ENCODE measurements around the gene SERINC1. TPM values are rescaled to one million over a fixed set of nuclear protein-coding genes. Genes with fewer than 3 reads are reported as not detected.

The SERINC1 gene
- total RNA-seq, 3 donors from 2014 or later, result 198 to 375 (median 242) TPM

DNA sequence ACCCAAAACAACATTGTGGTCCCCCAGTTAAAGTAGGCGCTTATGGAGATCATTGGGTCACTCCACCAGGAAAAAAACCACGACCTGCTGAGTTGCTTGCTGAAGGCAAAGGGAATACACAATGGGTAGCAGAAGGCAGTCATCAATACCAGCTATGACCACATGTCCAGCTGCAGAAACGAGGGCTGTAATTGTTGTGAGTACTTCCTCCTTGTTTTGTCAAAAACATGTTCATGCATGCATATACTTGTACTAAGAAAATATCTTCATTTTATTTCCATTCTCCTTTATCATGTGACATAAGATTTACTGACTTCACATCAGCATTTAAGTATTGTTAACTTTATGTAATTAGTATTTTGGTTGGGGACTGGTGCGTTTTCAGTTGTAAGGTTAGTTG lies 16.9 kb downstream of the SERINC1 start:
- intact Hi-C loops (cut with DNase I; ENCODE audit: low total_unique reads), result loop anchor here (5.0 kb wide), 1 partner anchor 207 kb away; no protein-coding TSS in a partner anchor
- H3K9me3 ChIP-seq, result no peaks in the 10 kb centered on the region
- H3K36me3 ChIP-seq, result peaks cover 4% of the 10 kb centered on the region
- H3K4me1 ChIP-seq, result peaks cover 0 to 8% of the 10 kb centered on the region in 2 donors
- TF ChIP-seq POLR2AphosphoS5 (IDR thresholded peaks at IDR 0.05) (no peak), POLR2A (IDR thresholded peaks at IDR 0.05) (no peak)
- TF ChIP-seq, protein P1, sequence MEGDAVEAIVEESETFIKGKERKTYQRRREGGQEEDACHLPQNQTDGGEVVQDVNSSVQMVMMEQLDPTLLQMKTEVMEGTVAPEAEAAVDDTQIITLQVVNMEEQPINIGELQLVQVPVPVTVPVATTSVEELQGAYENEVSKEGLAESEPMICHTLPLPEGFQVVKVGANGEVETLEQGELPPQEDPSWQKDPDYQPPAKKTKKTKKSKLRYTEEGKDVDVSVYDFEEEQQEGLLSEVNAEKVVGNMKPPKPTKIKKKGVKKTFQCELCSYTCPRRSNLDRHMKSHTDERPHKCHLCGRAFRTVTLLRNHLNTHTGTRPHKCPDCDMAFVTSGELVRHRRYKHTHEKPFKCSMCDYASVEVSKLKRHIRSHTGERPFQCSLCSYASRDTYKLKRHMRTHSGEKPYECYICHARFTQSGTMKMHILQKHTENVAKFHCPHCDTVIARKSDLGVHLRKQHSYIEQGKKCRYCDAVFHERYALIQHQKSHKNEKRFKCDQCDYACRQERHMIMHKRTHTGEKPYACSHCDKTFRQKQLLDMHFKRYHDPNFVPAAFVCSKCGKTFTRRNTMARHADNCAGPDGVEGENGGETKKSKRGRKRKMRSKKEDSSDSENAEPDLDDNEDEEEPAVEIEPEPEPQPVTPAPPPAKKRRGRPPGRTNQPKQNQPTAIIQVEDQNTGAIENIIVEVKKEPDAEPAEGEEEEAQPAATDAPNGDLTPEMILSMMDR (IDR thresholded peaks at IDR 0.05), result no peak
- H3K27ac ChIP-seq, result no peak overlapping the region
- no peak overlapping the region for H3K4me3 ChIP-seq
- no peak for DNase-seq (ENCODE audit: low spot score in 2 of 2)
- no peaks in the 10 kb centered on the region for H3K27me3 ChIP-seq

DNA sequence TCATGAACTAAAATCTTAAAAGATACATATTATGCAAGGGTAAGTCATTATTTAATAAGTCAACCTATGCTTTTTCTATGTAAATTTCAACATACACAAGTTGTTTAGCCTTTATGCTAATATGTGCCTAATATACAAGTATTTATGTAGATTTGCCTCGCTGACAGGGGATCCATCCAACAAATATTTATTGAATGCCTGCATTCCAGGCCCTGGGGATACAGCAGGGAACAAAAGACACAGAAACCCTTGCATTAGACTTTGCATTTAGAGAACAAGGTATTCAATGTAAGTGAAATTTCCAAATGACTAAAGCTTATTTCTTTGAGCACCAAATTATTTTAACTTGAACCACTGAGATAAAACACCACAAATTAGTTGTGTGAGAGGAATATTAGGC lies 19.1 kb downstream of the SERINC1 start:
- no peaks in the 10 kb centered on the region for H3K9me3 ChIP-seq
- H3K36me3 ChIP-seq, result peaks cover 4% of the 10 kb centered on the region
- intact Hi-C loops (cut with DNase I; ENCODE audit: low total_unique reads), result loop anchor here (5.0 kb wide), 1 partner anchor 205 kb away; no protein-coding TSS in a partner anchor

DNA sequence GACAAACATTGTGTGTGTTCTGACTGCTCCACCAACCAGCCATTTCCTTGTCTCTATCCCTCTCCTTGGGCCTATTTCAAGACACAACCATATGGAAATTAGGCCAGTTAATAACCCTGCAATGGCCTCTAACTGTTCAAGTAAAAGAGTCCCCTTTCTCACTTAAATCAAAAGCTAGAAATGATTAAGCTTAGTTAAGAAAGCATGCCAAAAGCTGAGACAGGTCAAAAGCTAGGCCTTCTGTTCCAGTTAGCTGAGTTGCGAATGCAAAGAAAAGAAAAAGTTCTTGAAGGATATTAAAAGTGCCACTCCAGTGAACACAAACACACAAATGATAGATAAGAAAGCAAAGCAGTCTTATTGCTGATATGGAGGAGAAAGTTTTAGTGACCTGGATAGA lies 22.5 kb downstream of the SERINC1 start:
- no peak overlapping the region for H3K27ac ChIP-seq
- peaks cover 5% of the 10 kb centered on the region for H3K36me3 ChIP-seq
- TF ChIP-seq POLR2AphosphoS5 (IDR thresholded peaks at IDR 0.05), result no peak
- TF ChIP-seq, protein P1 (IDR thresholded peaks at IDR 0.05), result no peak
- H3K4me1 ChIP-seq, result no peaks in the 10 kb centered on the region
- no peak overlapping the region for H3K4me3 ChIP-seq
- no peaks in the 10 kb centered on the region for H3K9me3 ChIP-seq
- intact Hi-C loops (cut with DNase I; ENCODE audit: low total_unique reads), result no loop called here
- DNase-seq (ENCODE audit: low spot score in 2 of 2), result no peak
- H3K27me3 ChIP-seq, result no peaks in the 10 kb centered on the region

More for the DNA sequence above, 19.1 kb downstream of the SERINC1 start:
- DNase-seq (ENCODE audit: low spot score in 2 of 2), result no peak
- no peak overlapping the region for H3K4me3 ChIP-seq
- no peak overlapping the region for H3K27ac ChIP-seq
- TF ChIP-seq, protein P1 (IDR thresholded peaks at IDR 0.05), result no peak
- TF ChIP-seq POLR2A (IDR thresholded peaks at IDR 0.05), result no peak
- no peak for TF ChIP-seq POLR2AphosphoS5 (IDR thresholded peaks at IDR 0.05)
- no peaks in the 10 kb centered on the region for H3K4me1 ChIP-seq
- H3K27me3 ChIP-seq, result no peaks in the 10 kb centered on the region

DNA sequence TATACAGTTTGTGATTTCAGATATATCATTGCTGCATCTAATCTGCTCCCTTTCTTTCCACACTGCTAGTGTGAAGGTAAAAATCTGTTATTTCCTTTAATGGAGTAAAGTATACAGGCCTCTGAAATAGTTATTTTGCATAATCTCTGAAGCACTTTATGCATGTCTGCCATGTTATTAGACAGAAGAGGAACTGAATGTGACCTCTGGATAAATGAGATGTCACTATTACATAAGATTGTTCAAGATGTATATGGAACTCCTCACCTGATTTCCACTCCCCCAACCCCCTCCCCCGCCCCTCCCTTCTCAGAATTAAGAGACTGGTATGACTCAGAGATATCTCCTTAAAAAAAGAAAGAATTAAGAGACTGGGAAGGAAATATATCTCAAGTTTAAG lies 26.3 kb downstream of the SERINC1 start:
- Histone ChIP-seq H3K27me3 (no peaks in the 10 kb centered on the region), H3K36me3 (peaks cover 5% of the 10 kb centered on the region), H3K9me3 (no peaks in the 10 kb centered on the region), H3K4me1 (no peaks in the 10 kb centered on the region), H3K4me3 (no peak overlapping the region), H3K27ac (no peak overlapping the region)
- intact Hi-C loops (cut with DNase I; ENCODE audit: low total_unique reads), result no loop called here
- no peak for DNase-seq (ENCODE audit: low spot score in 2 of 2)
- TF ChIP-seq, protein P1 (IDR thresholded peaks at IDR 0.05), result no peak
- TF ChIP-seq POLR2AphosphoS5 (IDR thresholded peaks at IDR 0.05) (no peak), POLR2A (IDR thresholded peaks at IDR 0.05) (no peak)

DNA sequence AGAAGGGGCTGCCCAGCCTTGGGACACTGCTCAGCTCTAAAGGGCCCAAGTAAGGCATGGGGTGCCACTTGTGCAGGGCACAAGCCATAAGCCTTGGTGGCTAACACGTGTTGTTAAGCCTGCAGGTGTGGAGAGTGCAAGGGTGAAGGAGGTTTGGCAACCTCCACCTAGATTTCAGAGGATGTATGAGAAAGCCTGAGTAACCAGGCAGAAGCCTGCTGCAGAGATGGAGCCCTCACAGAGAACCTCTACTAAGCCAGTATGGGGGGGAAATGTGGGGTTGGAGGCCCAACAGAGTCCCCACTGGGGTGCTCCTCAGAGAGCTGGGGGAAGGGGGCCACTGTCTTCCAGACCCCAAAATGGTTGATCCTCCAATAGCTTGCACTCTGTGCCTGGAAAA lies 32.6 kb downstream of the SERINC1 start:
- no peak overlapping the region for H3K4me3 ChIP-seq
- no peaks in the 10 kb centered on the region for H3K27me3 ChIP-seq
- peaks cover 9 to 14% of the 10 kb centered on the region in 2 donors for H3K9me3 ChIP-seq
- TF ChIP-seq, protein P1 (IDR thresholded peaks at IDR 0.05), result no peak
- TF ChIP-seq POLR2A (IDR thresholded peaks at IDR 0.05) (no peak), POLR2AphosphoS5 (IDR thresholded peaks at IDR 0.05) (no peak)
- DNase-seq (ENCODE audit: low spot score in 2 of 2), result no peak
- no peaks in the 10 kb centered on the region for H3K4me1 ChIP-seq
- no peak overlapping the region for H3K27ac ChIP-seq
- peaks cover 5% of the 10 kb centered on the region for H3K36me3 ChIP-seq
- intact Hi-C loops (cut with DNase I; ENCODE audit: low total_unique reads), result no loop called here

Data from breast epithelium (tissue), 4 donors.